HEK293 (cell line): ENCODE measurements around the gene CNTNAP3B.
"Not testable (repeated sequence)": the region's sequence is repeated elsewhere in the genome, so short reads cannot be mapped to it uniquely, and the experiment has no call there.

ENCODE experiments used
- CTCF ChIP-seq: fragments of 450-650 bp; formaldehyde crosslinking; IDR thresholded peaks from 2 replicates; pipeline ENCODE4 v1.5.1; 2016; ENCODE audit warnings: missing biosample characterization, missing genetic modification characterization
- SCRT2 ChIP-seq: fragments of 450-650 bp; formaldehyde crosslinking; IDR thresholded peaks from 2 replicates; pipeline ENCODE4 v1.5.1; 2016; ENCODE audit warnings: missing biosample characterization, missing genetic modification characterization
- ZBTB21 ChIP-seq: fragments of 450-650 bp; formaldehyde crosslinking; IDR thresholded peaks from 2 replicates; pipeline ENCODE4 v1.5.1; 2017; ENCODE audit warnings: missing biosample characterization, missing genetic modification characterization
- ZNF239 ChIP-seq: fragments of 450-650 bp; formaldehyde crosslinking; IDR thresholded peaks from 2 replicates; pipeline ENCODE4 v1.5.1; 2016; ENCODE audit warnings: missing biosample characterization, missing genetic modification characterization
- ZNF830 ChIP-seq: fragments of 450-650 bp; IDR thresholded peaks from 2 replicates; pipeline ENCODE4 v1.5.0; 2018; ENCODE audit warnings: missing biosample characterization, missing genetic modification characterization, low read depth, mild to moderate bottlenecking, moderate library complexity

GRCh38 chr9:41974906-41975305, 154.3 kb downstream of the CNTNAP3B start:
- TF ChIP-seq ZNF830 (tag by site-specific recombination); ZNF239; CTCF (tag by site-specific recombination); SCRT2; ZBTB21: not testable (repeated sequence)
